H1 (cell line): ENCODE results near the gene DIDO1. TPM values are rescaled to one million over a fixed set of nuclear protein-coding genes. Genes with fewer than 3 reads are reported as not detected.

ENCODE experiments used
- CTCF ChIA-PET: fragments of 300-600 bp; sonication (Branson Sonifier 250); formaldehyde crosslinking; loops from one replicate; lab custom pipeline; 2021; ENCODE audit not compliant: partially characterized antibody; lab: Charles Lee
- POLR2A ChIA-PET: fragments of 300-600 bp; sonication (Branson Sonifier 250); formaldehyde crosslinking; loops from one replicate; lab custom pipeline; 2021; ENCODE audit warnings: inconsistent platforms; ENCODE audit not compliant: partially characterized antibody; lab: Charles Lee
- DNase-seq, 2 experiments: peaks; one replicate each; pipeline versions ENCODE4 v3.0.0 to v3.0.0-alpha.2; 2010 to 2022; ENCODE audit warnings: low spot score in 2 of 2, low read depth in 1 of 2, mixed read lengths in 1 of 2
- FAIRE-seq: peaks from 2 replicates; lab custom pipeline; 2011; peaks lifted over from hg19 to GRCh38; lab: Jason Lieb, UNC
- H2AFZ ChIP-seq: 2 replicates; pipeline ENCODE4 v1.8.1; 2012; ENCODE audit warnings: low read length, inconsistent platforms
- H2AK5ac ChIP-seq: 2 replicates; pipeline ENCODE4 v1.6.1; 2013; ENCODE audit warnings: low read depth, low read length
- H2BK120ac ChIP-seq: replicated peaks from 2 replicates; pipeline ENCODE3; 2013; ENCODE audit warnings: low read depth, low read length, inconsistent platforms
- H2BK12ac ChIP-seq: 2 replicates; pipeline ENCODE4 v1.6.1; 2013; ENCODE audit warnings: low read depth, low read length
- H2BK15ac ChIP-seq: 2 replicates; pipeline ENCODE4 v1.6.1; 2013; ENCODE audit warnings: low read length
- H2BK20ac ChIP-seq: 2 replicates; pipeline ENCODE4 v1.6.1; 2013; ENCODE audit warnings: low read length
- H2BK5ac ChIP-seq: 2 replicates; pipeline ENCODE4 v1.6.1; 2013; ENCODE audit warnings: low read depth, low read length
- H3K14ac ChIP-seq: 2 replicates; pipeline ENCODE4 v1.6.1; 2013; ENCODE audit warnings: inconsistent platforms; ENCODE audit not compliant: insufficient read length
- H3K18ac ChIP-seq: 2 replicates; pipeline ENCODE4 v1.6.1; 2013; ENCODE audit warnings: low read length; ENCODE audit errors: extremely low read depth
- H3K23ac ChIP-seq: 2 replicates; pipeline ENCODE4 v1.6.1; 2013; ENCODE audit warnings: inconsistent platforms; ENCODE audit not compliant: insufficient read length
- H3K23me2 ChIP-seq: 2 replicates; pipeline ENCODE4 v1.6.1; 2013; ENCODE audit warnings: low read depth, low read length
- H3K27ac ChIP-seq: 2 replicates; pipeline ENCODE4 v1.6.1; 2011; ENCODE audit warnings: low read depth, low read length, inconsistent platforms
- H3K27me3 ChIP-seq, 4 experiments: replicated peaks in 1 of 4; 1 replicate in 1 of 4; 2 replicates in 3 of 4; pipeline versions ENCODE4 v1.6.1 to v1.8.1; 2011 to 2013; ENCODE audit warnings: low read length in 3 of 4, mild to moderate bottlenecking in 3 of 4, inconsistent platforms in 2 of 4, mixed read lengths in 2 of 4, moderate library complexity in 1 of 4; ENCODE audit not compliant: control insufficient read depth in 3 of 4, insufficient read depth in 3 of 4; ENCODE audit errors: extremely low read depth in 1 of 4
- H3K36me3 ChIP-seq, 4 experiments: 2 replicates each; pipeline versions ENCODE4 v1.6.1 to v1.8.1; 2011 to 2013; ENCODE audit warnings: mild to moderate bottlenecking in 4 of 4, low read length in 3 of 4, moderate library complexity in 2 of 4, control low read depth in 1 of 4, inconsistent platforms in 1 of 4; ENCODE audit not compliant: insufficient read depth in 4 of 4, control insufficient read depth in 2 of 4
- H3K4ac ChIP-seq: replicated peaks from 2 replicates; pipeline ENCODE3; 2013; ENCODE audit warnings: low read length, low read depth, mixed read lengths, inconsistent platforms; ENCODE audit not compliant: insufficient read length
- H3K4me1 ChIP-seq, 4 experiments: replicated peaks in 1 of 4; 1 replicate in 1 of 4; 2 replicates in 3 of 4; pipeline versions ENCODE4 v1.6.1 to v1.8.1; 2011 to 2013; ENCODE audit warnings: low read length in 3 of 4, inconsistent platforms in 2 of 4, mixed read lengths in 1 of 4; ENCODE audit not compliant: insufficient read depth in 4 of 4, control insufficient read depth in 3 of 4
- H3K4me2 ChIP-seq, 2 experiments: 2 replicates each; pipeline versions ENCODE4 v1.6.1 to v1.8.1; 2011 to 2013; ENCODE audit warnings: low read depth in 2 of 2, low read length in 2 of 2, control low read depth in 1 of 2, inconsistent platforms in 1 of 2, mild to moderate bottlenecking in 1 of 2; ENCODE audit not compliant: insufficient read depth in 1 of 2
- H3K4me3 ChIP-seq, 4 experiments: fragments of 200-600, 300-600 bp in 1 of 4; sonication (generic), shearing (Covaris generic), sonication (Bioruptor Twin) in 1 of 4; 2 replicates each; pipeline versions ENCODE4 v1.5.1 to v1.8.1; 2011 to 2016; ENCODE audit warnings: low read length in 4 of 4, low read depth in 3 of 4, control low read depth in 2 of 4, inconsistent platforms in 2 of 4, mild to moderate bottlenecking in 2 of 4, mixed read lengths in 1 of 4, moderate library complexity in 1 of 4; ENCODE audit not compliant: insufficient read depth in 2 of 4; ENCODE audit errors: extremely low read depth in 1 of 4
- H3K56ac ChIP-seq: replicated peaks from 2 replicates; pipeline ENCODE3; 2013; ENCODE audit warnings: low read depth, mild to moderate bottlenecking, mixed read lengths, low read length, inconsistent platforms; ENCODE audit not compliant: insufficient read length
- H3K79me1 ChIP-seq: 2 replicates; pipeline ENCODE4 v1.6.1; 2013; ENCODE audit warnings: low read depth, low read length, control low read depth
- H3K79me2 ChIP-seq, 2 experiments: 2 replicates each; pipeline versions ENCODE4 v1.6.1 to v1.8.1; 2012 to 2013; ENCODE audit warnings: low read length in 2 of 2, mild to moderate bottlenecking in 2 of 2, inconsistent platforms in 1 of 2; ENCODE audit not compliant: insufficient read depth in 2 of 2, control insufficient read depth in 1 of 2
- H3K9ac ChIP-seq, 4 experiments: replicated peaks in 1 of 4; 1 replicate in 1 of 4; 2 replicates in 3 of 4; pipeline versions ENCODE4 v1.6.1 to v1.8.1; 2011 to 2013; ENCODE audit warnings: low read depth in 3 of 4, low read length in 3 of 4, control low read depth in 2 of 4, mild to moderate bottlenecking in 2 of 4, moderate library complexity in 2 of 4, inconsistent platforms in 1 of 4; ENCODE audit errors: extremely low read depth in 1 of 4
- H3K9me3 ChIP-seq, 2 experiments: 2 replicates each; pipeline versions ENCODE4 v1.6.1 to v1.8.1; 2012 to 2013; ENCODE audit warnings: mild to moderate bottlenecking in 2 of 2, moderate library complexity in 2 of 2, control low read depth in 1 of 2, inconsistent platforms in 1 of 2, low read depth in 1 of 2, low read length in 1 of 2, mixed read lengths in 1 of 2; ENCODE audit not compliant: insufficient read depth in 2 of 2
- H4K20me1 ChIP-seq, 2 experiments: replicated peaks in 1 of 2; 2 replicates each; pipeline versions ENCODE3 to v1.8.1; 2011 to 2013; ENCODE audit warnings: inconsistent platforms in 2 of 2, low read length in 2 of 2, mild to moderate bottlenecking in 1 of 2; ENCODE audit not compliant: insufficient read depth in 2 of 2, control insufficient read depth in 1 of 2
- H4K5ac ChIP-seq: 2 replicates; pipeline ENCODE4 v1.6.1; 2013; ENCODE audit warnings: low read length, low read depth, mixed read lengths, inconsistent platforms; ENCODE audit not compliant: insufficient read length
- H4K8ac ChIP-seq: 2 replicates; pipeline ENCODE4 v1.8.0; 2013; ENCODE audit warnings: mild to moderate bottlenecking, moderate library complexity, low read length, inconsistent platforms; ENCODE audit not compliant: insufficient read depth; ENCODE audit errors: extremely low read depth
- H4K91ac ChIP-seq: replicated peaks from 2 replicates; pipeline ENCODE3; 2013; ENCODE audit warnings: low read length, mixed read lengths, inconsistent platforms; ENCODE audit not compliant: insufficient read length
- BCL11A ChIP-seq, 2 experiments: IDR thresholded peaks; one replicate each; pipeline ENCODE4 v1.6.1; 2011; ENCODE audit warnings: low read depth in 2 of 2, low read length in 2 of 2, mild to moderate bottlenecking in 2 of 2
- CEBPB ChIP-seq: IDR thresholded peaks from 2 replicates; pipeline ENCODE4 v1.6.1; 2012; ENCODE audit warnings: low read depth, low read length
- CHD1 ChIP-seq: IDR thresholded peaks from 2 replicates; pipeline ENCODE4 v1.6.1; 2012; ENCODE audit warnings: low read depth, low read length, improper control_type of control experiment
- CTBP2 ChIP-seq: IDR thresholded peaks from 2 replicates; pipeline ENCODE4 v1.7.0; 2011; ENCODE audit warnings: borderline replicate concordance, mild to moderate bottlenecking, moderate library complexity, mixed read lengths, low read length; ENCODE audit not compliant: insufficient read depth, insufficient read length
- GABPA ChIP-seq: IDR thresholded peaks from 2 replicates; pipeline ENCODE4 v1.6.1; 2011; ENCODE audit warnings: mild to moderate bottlenecking, low read length, moderate library complexity, borderline replicate concordance; ENCODE audit not compliant: insufficient read depth
- GTF2F1 ChIP-seq: IDR thresholded peaks from 2 replicates; pipeline ENCODE4 v1.6.1; 2012; ENCODE audit warnings: low read depth, low read length, improper control_type of control experiment, borderline replicate concordance
- MAFK ChIP-seq: IDR thresholded peaks from 2 replicates; pipeline ENCODE4 v1.6.1; 2012; ENCODE audit warnings: low read depth, mild to moderate bottlenecking, improper control_type of control experiment, low read length
- NANOG ChIP-seq: IDR thresholded peaks from 2 replicates; pipeline ENCODE4 v1.6.1; 2011; ENCODE audit warnings: low read length, low read depth, mild to moderate bottlenecking, inconsistent platforms; ENCODE audit not compliant: insufficient read depth, poor library complexity, severe bottlenecking
- RBBP5 ChIP-seq: IDR thresholded peaks from 2 replicates; pipeline ENCODE4 v1.7.1; 2012; ENCODE audit warnings: low read depth, mild to moderate bottlenecking, inconsistent platforms, low read length, moderate library complexity, borderline replicate concordance
- SIN3A ChIP-seq, 2 experiments: IDR thresholded peaks in 1 of 2; conservative IDR thresholded peaks in 1 of 2; 2 replicates each; pipeline ENCODE4 v1.6.1; 2011 to 2012; ENCODE audit warnings: low read length in 2 of 2, improper control_type of control experiment in 1 of 2, low read depth in 1 of 2, mild to moderate bottlenecking in 1 of 2
- SP2 ChIP-seq: IDR thresholded peaks from 2 replicates; pipeline ENCODE4 v1.6.1; 2012; ENCODE audit warnings: mild to moderate bottlenecking, low read length, inconsistent platforms
- TCF12 ChIP-seq: IDR thresholded peaks from 2 replicates; pipeline ENCODE4 v1.6.1; 2011; ENCODE audit warnings: low read depth, mild to moderate bottlenecking, low read length
- TEAD4 ChIP-seq: IDR thresholded peaks from 2 replicates; pipeline ENCODE4 v1.6.1; 2012; ENCODE audit warnings: low read depth, low read length, inconsistent platforms, mixed read lengths
- polyA plus RNA-seq, 7 experiments: library from polyadenylated mRNA; depleted of rRNA in 3 of 7; stranded (reverse) in 5 of 7; unstranded in 2 of 7; fragments of >200 nt in 5 of 7; fragments of 200-250 nt in 2 of 7; gene quantifications; 1 replicate in 5 of 7; 2 replicates in 1 of 7; 4 replicates in 1 of 7; pipeline versions ENCODE4 v1.2.1 to v1.2.3, GENCODE V29; 2011 to 2013; ENCODE audit warnings: missing spikeins in 2 of 7, mixed read lengths in 2 of 7
- total RNA-seq: library from RNA; stranded (reverse); fragmentation: NEBNext Ultra II Directional; extraction: Animal tissue kit (Norgen Biotek cat#: 25700); gene quantifications from 2 replicates; pipeline ENCODE4 v1.2.1, GENCODE V29; 2021

Gene DIDO1
- total and polyA plus RNA-seq, 2 of the 8 experiments (the other 6 are each of a cell fraction or from before 2014, with no cell fraction given) = 53.6 to 82.8 TPM

DNA sequence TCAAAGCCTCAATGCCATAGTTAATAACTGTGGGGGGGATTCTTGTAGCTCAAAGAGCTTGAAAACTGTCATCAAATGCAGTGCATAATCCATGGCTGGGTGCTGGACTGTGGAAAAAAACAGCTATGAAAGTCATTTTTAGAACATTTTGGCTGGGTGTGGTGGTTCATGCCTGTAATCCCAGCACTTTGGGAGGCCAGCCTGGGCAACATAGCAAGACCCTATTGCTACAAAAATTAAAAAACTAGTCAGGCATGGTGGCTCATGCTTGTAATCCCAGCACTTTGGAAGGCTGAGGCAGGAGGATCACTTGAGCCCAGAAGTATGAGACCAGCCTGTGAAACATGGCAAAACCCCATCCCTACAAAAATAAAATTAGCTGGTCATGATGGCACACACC, 76.9 kb downstream of the DIDO1 start:
- TF ChIP-seq SIN3A (conservative IDR thresholded peaks at IDR 0.05 in 1 of 2, IDR thresholded peaks at IDR 0.05 in 1 of 2; ENCODE audit: low read depth in 1 of 2, low read length in 2 of 2) = no peak
- no peak for TF ChIP-seq RBBP5
- no peak for TF ChIP-seq CEBPB
- TF ChIP-seq GABPA = no peak
- TF ChIP-seq MAFK = no peak
- TF ChIP-seq NANOG = no peak
- no peak for TF ChIP-seq TEAD4
- TF ChIP-seq SP2 = no peak
- TF ChIP-seq CHD1 = no peak
- TF ChIP-seq CTBP2 = no peak
- TF ChIP-seq BCL11A (IDR thresholded peaks at IDR 0.05; ENCODE audit: low read depth in 2 of 2, low read length in 2 of 2) = no peak
- TF ChIP-seq GTF2F1 = no peak
- no peak for TF ChIP-seq TCF12
- CTCF ChIA-PET = interaction anchor here (0.6 to 1.5 kb wide), 8 partner anchors 13 to 798 kb away, joined by 3 to 5 read pairs (median 3); partner anchors contain the start of gene TCFL5
- H3K4me2 ChIP-seq = no peak overlapping the region
- no peak overlapping the region for H4K91ac ChIP-seq
- peaks cover 2% of the 10 kb centered on the region; the same call in 1 of the 2 replicates for H3K79me1 ChIP-seq
- no peak overlapping the region for H3K4ac ChIP-seq
- no peak overlapping the region for H3K4me3 ChIP-seq
- no peaks in the 10 kb centered on the region for H3K23me2 ChIP-seq
- H3K27ac ChIP-seq = no peak overlapping the region
- H2BK5ac ChIP-seq = no peak overlapping the region
- H3K56ac ChIP-seq = no peak overlapping the region
- no peak overlapping the region for H2BK120ac ChIP-seq
- H3K27me3 ChIP-seq = no peaks in the 10 kb centered on the region
- no peak overlapping the region for H2BK15ac ChIP-seq
- H3K14ac ChIP-seq = no peak overlapping the region
- H3K23ac ChIP-seq = no peak overlapping the region
- no peaks in the 10 kb centered on the region for H3K79me2 ChIP-seq
- H3K9ac ChIP-seq = no peak overlapping the region
- H3K18ac ChIP-seq = no peak overlapping the region
- H2AK5ac ChIP-seq = no peak overlapping the region
- H2BK20ac ChIP-seq = no peak overlapping the region
- no peaks in the 10 kb centered on the region for H3K9me3 ChIP-seq
- no peak overlapping the region for H2BK12ac ChIP-seq
- DNase-seq (no peak), FAIRE-seq (no peak)
- H4K5ac ChIP-seq = no peak overlapping the region
- POLR2A ChIA-PET = interaction anchor here (1.1 to 1.5 kb wide), 5 partner anchors 10 to 89 kb away, joined by 3 read pairs; partner anchors contain the start of genes COL9A3, GID8 and TCFL5
- peaks cover 8 to 9% of the 10 kb centered on the region in 2 experiments for H4K20me1 ChIP-seq
- peaks cover 0 to 23% (median 11%) of the 10 kb centered on the region in 4 experiments; a peak in 6 of 8 replicates for H3K36me3 ChIP-seq
- no peak overlapping the region for H2AFZ ChIP-seq
- H3K4me1 ChIP-seq = no peaks in the 10 kb centered on the region
- no peak overlapping the region for H4K8ac ChIP-seq
